NCI-H128 (cell line): ENCODE measurements around the gene PACC1.
A peak's percentile ranks its signal among the peaks of the same experiment; 100 is the strongest.

Experiments
- DNase-seq: peaks from one replicate; lab custom pipeline; 2025; ENCODE audit not compliant: unreplicated experiment; lab: John Stamatoyannopoulos, UW

PACC1 gene

GRCh38 chr1:212414328-212415106, at the start of gene PACC1:
Gene PACC1, minus strand, starts transcription at chr1:212414886. Its CDS starts 129 bp downstream, at chr1:212414757.
- DNase-seq: peak; percentile 83

DNA sequence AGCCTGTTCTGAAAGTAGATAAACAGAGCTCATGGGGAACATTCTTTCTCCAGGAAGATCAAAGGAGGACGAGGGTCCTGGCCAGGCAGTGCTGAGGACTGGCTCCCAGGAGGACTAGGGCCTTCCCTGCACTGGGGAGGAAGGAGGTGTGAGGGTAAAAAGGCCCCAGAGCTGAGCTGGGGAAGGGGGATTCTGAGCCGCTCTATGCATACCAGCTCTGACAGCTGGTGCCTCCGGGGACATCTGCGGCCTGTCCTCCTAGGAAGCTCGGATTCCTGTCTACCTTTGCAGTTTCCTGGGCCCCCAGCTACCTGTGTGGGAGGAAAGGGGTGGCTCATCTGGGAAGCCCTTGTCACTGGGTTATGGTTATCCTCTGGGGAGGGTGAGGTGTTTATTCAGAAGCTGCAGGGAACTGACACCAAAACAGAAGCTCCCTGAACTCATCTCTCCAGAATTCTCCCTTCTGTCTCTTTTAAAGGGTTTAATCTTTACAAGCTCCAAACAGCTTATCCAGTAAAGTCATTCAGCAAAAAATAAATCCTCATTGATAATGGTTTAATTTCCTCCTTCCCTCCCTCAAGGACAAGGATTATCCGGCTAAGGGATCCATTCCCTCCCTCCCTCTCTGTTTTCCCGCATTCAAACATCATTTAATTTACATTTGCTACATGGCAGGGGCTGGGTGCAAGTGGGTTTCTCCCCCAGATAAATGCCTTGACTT, 49.0 kb upstream of the PACC1 start:
- DNase-seq: no peak

DNA sequence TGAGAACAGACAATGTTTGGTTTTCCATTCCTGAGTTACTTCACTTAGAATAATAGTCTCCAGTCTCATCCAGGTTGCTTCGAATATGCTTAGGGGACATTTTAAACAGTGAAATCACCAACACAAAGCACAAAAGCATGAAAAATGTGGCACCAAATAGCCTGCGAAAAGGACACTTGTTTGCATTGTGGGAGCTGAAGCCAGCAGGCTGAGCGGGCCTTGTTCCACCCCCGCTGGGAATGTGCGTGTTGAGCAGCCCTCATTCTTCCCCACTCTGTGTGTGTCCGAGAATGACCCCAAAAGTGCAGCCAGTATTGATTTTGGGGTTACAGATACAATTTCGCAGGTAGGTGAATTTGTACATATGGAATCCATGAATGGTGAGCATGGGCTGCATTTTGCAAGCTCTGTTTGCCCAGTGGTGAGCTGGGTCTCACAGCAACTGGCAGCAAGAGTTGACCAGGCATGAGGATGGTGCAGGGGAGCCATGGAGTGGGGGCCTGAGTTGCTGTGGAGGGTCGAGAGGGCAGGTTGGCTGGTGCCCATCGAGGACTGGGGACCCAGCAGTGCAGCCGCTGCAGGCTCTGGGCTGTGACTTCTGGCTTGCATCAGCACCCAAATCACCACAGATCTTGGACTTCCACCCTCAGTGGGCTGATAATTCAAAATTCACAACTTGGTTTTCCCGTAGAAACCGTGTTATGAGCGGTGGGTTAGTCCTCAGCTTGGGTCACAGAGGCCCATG, 47.4 kb upstream of the PACC1 start:
- DNase-seq: no peak

DNA sequence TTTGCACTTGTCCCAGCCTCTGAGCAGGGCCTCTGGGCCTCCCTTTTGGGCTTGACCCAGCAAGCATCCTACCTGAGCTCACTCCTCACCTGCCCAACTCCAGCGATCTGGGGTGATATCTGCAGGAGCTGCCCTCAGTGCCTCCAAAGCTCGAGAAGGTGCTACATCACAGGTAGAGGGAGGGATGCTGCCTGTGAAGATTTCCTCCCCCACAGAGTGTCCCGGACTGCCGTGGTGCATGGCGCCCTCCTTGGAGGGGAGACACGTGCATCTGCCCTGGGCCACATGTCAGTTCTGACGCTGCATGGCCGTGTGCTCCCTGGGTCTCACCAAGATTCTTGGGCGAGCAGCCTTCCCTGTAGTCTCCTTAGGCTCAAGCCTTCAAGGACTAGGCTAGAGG, 45.7 kb upstream of the PACC1 start:
- no peak for DNase-seq

- DNase-seq: no peak
Measured at GRCh38 chr1:212459656-212460055, 45.0 kb upstream of the PACC1 start.

DNA sequence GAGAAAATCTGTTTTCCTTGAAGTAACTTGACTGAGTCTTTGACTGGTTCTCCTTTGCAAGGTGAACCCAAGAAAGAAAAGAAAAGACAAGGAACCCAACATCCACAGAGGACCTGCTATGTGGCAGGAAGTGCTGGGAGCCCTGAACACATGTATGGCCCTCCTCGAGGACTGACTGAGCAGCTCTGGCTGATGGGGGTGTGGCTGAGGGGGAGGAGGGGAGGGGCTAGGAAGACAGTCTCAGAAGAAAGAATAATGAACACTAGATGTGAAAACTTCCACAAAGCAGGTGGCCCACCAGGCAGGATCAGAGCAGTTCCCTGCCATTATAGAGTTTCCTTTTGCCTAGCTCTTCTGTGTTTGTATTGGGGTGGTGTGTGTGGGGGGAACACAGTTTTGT, 44.1 kb upstream of the PACC1 start:
- DNase-seq: no peak

DNA sequence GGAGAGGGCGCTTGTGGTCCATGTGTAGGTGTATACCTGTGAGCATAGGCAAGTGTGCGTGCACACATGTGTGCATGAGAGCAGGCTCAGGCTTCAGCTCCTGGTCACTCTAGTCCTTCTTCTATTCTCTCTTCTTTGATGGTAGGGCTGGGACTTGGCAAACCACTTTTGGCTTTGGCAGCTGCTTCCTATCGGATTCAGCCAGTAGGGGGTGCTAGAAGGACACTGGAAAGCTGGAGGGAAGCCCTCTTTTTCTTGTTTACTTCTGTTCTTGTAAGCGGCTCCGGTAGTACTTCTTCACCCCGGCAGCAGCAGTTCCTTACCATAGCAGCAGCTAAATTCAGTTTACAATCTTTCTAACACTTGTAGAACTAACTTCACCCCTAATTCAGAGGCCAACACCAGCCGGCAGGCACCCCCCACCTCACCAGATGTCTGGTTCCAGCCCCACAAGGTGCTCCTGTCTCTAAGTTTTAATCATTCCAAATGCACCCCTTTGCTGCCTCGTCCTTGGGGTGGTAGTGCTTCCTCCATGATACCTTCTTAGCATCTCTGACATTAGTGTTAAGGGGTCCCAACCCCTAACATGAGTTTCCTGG, 43.2 kb upstream of the PACC1 start:
- DNase-seq: peak; percentile 36

GRCh38 chr1:212455803-212456528, 41.3 kb upstream of the PACC1 start:
- DNase-seq: peak; percentile 75

- DNase-seq: no peak
Measured at GRCh38 chr1:212455401-212455800, 40.7 kb upstream of the PACC1 start.

DNA sequence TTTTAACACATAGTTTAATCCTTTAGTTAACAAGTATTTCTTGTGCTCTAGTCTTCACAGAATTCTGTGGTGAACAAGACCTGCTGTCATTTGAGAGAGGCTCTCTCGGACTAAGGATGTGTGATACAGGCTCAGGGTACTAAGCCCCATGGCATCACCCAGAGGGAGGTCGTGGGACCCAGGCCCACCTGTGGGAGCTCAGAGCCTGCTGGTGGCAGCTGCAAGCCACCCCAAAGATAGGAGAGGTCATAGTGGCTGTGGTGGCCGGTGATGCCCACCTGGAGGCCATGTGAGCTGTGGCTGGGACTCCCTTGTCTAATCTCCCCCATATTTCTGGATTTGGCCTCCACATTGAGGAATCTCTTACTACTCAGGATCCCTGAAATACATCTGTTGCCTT, 40.1 kb upstream of the PACC1 start:
- no peak for DNase-seq

DNA sequence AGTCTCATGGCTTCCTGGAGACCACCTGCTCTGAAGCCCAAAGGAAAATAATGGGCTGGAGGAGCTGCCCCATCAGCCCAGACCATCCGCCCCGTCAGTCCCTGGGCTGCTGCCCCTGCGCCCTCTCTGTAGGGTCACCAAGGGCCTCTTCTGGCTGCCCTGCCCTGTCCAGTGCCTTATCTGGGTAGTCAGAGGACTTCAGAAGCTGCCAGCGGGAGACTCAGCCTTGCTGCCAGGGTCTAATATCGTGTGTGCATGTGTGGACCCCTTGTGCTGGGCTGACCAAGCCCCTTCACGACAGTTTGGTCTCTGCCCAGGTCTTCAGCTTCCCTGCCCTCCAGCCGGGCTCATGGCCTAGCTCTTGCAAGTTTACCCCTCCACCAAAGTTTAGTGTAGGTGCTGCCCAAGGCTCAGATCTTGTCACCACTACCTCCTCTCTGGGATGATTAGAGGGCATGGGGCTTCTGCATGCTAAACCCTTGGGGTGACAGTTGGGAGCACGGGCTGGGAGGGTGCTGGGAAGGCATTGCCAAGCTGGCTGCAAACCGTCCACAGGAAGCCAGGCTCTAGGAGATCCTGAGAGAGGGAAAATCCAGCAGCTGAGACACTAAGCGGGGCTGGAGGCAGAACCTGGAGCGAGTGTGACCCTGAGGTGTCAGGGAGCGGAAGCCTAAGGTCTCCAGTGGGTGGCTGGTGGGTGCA, 38.6 kb upstream of the PACC1 start:
- no peak for DNase-seq

DNA sequence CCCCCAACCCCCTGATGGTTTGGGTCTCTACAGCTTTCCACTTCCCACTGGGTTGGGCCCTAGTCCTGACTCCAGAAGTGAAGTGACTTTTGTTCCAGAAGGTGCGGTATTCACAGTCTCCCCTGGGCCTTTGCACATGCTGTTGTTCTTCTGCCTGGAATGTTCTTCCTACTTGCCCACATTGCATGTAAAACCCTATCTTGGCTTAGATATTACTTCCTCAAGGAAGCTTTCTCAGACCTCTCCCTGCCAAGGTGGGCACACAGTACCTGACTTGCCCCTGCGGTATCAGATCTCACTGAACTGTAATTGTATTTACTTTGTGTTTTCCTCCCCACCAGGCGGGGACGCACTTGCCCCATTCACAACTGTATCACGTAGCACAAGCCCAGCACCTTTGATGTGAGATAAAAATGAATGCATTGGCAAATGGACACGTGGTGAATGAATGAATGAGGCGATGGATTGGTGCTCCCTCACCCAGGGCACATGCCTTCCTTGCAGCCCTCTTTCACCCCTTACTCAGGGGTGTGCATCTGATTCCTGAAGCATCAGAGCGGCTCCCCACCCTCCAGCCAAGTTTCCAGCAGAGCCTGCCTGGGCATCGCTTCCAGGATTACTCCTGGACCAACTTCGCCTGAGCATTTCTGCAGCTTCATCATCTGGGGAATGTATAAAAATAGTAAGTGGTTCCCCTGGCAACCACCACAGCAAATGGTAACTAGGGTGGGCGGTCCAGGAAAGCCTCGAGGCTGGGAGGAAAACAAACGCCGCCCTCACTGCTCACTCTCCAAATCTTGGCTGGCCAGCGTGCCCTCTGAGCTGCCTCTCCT, 37.9 kb upstream of the PACC1 start:
- DNase-seq: no peak

DNA sequence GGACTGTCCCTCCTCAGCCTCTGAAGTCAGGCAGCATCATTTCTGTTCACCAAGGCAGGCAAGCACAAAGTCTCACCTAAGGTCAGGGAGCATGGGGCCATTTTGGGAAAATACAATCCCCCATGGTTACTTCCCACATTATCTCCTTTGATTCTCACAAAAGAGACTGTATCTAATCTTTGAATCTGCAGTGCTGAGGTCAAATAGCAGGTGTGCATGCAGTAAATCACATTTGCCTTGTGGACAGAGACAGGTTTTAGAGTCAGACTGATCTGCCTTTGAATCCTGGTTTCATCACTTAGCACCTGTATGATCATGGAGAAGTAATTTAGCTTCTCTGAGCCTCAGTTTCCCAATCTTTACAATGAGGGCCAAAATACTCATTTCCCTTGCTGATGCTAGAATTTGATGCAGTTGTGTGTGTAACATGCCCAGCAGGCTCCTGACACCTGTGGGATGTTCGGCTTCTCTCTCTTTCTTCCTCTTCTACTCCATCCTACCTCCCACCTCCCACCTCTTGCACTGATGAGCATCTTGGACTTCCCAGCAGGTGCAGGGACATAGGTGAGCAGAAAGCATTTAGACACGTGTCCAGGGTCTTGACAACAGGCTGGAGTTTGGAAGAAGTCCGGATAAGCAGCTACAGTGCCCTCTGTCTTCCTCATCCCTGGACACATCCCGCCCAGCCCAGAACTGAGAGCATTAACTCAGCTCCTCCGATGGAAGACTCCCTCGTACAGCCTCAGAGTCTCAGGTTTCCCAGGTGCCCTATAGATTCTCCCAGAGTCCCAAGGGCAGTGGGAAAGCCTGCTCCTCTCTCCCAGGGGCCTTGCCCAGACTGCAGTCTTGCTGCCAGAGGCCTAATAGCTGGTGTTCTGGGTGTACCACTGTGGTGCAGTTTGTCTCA, 37.0 kb upstream of the PACC1 start:
- DNase-seq: no peak

DNA sequence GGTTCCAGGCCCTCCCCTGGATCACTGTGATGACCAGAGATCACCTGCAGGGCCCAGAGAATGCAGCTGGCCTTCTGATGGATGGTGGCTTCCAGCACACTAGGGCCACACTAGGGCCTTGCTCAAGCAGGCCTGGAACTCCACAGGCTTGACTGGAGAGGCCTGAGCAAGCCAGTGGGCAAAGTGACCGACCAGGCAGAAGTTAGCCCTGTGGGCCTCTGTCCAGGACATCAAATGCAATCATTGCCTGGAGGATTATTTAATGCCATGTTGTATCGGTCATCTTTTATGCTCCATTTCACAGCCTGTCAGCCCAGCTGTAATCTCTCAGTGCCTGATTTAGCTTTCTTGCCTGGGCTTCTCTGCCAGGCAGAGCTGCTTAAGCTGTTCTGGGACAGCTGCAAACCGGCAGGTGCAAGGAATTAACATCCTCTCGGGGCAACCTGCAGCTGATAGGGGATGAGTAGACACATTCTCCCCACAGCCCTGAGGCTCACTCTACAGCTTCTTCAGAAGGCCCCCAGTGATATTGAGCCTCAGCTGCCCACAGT, 35.7 kb upstream of the PACC1 start:
- DNase-seq: no peak

- DNase-seq: no peak
Measured at GRCh38 chr1:212447478-212447877, 32.8 kb upstream of the PACC1 start.

DNA sequence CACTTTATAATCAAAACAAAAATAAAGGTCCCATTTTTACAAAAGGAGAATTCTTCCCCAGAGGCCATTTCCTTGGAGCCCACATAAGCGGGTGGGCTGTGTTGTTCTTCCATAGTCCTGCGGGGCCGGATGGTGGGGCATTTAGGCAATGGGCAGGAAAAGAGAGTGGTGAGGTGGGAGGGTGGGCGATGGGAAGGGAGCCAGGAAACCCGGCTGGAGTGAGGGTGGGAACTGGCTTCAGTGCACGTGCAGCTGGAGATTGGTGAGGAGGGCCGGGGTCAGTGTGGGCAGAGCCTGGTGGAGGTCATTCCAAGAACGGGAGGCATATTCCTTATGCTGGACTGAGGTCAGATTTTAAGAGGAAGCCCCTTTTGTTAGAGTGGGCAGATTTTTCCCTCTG, 31.6 kb upstream of the PACC1 start:
- DNase-seq: no peak

GRCh38 chr1:212442408-212442807, 27.7 kb upstream of the PACC1 start:
- no peak for DNase-seq

- no peak for DNase-seq
Measured at GRCh38 chr1:212440419-212440818, 25.7 kb upstream of the PACC1 start.
